NOMO-1 (cell line): ENCODE data around the gene FGF14.

Source experiments
- DNase-seq, 2 experiments: peaks; one replicate each; lab custom pipeline; 2025; ENCODE audit not compliant: unreplicated experiment in 2 of 2; lab: John Stamatoyannopoulos, UW

Gene FGF14

DNA sequence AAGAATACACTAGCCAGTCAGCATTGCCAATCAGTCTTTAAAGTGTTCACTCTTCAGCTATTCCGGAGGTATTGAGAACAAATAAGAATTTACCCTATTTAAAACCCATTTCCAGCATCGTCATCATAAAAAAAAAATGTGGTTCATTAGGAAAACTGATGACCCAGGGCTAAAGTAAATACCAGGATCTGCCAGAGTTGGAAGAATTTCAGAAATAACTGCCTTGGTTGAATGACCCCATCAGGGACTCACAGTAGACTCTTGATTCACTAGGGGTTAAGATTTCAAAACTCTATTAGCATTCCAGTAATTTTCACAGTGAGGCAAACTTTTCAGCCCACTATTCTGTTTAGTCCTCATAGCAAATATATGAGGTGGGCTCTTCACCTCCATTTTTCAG lies 572.4 kb downstream of the FGF14 start:
- no peak for DNase-seq

DNA sequence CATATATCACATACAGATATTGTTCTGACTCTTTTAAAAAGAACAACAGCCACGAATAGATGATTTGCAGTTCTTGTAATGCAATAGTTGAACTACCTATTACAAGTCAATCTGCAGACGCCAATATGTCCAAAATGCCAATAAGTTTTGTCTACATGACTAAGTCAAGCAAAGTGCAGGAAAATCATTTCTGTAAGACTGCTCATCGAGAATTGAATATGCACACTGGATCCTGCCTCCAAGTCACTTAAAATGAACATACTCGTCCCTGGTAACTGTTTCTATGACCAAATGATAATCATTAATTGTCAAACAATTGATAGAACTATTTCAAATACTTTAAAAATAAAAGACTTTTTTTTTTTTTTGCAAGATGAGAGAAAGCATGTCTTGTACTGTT lies 573.7 kb downstream of the FGF14 start:
- no peak for DNase-seq

DNA sequence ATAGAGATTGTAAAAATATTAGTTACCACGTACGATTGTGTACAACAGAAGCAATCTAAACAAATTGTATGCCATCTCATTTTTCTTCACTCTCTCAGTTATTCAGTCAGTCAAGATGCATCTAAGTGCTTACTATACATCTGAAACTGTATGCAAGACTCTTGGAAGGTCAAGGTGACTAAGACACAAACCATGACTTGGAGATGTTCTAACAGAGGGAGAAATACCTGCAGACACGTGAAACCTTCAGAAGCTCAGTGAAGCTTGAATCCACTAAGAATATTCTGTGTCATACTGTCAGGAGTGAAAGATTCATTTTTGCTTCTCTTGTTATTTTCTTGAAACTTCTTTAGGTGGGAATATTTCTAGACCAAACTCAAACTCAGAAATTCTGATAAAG lies 584.0 kb downstream of the FGF14 start:
- no peak for DNase-seq

DNA sequence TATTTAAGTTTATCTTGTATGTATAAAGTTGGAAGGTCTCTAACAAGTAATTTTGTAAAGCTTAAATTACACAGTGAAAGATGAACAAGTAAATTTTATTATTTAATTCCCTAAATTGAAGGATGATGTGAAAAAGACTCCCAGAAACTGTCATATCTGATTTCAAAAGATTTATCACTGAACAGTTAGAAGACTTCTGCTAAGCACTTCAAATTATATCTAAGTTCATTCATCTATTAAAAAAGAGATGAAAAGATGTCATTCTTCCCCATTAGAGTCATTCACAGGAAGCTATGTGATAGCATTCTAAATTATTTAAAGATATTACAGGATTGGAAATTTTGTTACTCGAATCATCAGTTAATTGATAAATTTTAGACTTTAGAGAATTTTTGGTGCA lies 590.0 kb downstream of the FGF14 start:
- DNase-seq: no peak

DNA sequence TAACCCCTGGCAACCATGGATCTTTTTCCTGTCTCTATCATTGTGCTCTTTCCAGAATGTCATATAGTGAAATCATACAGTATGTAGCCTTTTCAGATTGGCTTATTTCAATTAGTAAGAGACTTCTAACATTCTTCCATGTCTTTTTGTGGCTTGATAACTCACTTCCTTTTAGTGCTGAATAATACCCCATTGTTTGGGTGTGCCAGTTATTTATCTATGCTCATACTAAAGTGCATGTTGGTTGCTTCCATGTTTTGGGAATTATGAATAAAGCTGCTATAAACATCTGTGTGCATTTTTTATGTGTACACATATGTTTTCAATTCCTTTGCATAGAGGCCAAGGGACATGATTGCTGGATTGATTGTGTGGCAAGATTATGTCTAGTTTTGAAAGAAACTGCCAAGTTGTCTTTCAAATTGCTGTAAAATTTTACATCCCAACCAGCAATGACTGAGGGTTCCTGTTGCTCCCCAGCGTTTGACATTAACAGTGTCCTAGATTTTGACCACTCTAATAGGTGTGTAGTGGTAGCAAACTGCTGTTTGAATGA lies 590.5 kb downstream of the FGF14 start:
- no peak for DNase-seq

DNA sequence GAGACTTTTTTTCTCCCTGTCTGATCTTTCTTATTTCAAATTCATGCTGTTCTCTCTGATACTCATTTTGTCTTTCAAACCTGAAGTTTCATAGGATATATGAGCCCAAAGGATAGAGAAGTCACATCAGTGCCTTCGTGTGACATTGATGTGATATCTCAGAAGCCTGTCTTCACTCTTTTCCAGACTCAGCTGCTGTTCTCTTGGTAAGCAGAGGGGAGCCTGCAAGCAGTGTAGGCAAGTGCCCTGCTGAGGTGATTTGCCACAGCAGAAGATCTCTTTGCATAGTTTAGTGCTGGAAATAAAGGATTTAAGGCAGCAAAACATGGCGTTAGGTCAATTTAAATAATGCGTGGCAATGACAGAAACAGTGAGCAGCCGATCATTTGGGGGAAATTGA lies 602.7 kb downstream of the FGF14 start:
- DNase-seq: no peak

DNA sequence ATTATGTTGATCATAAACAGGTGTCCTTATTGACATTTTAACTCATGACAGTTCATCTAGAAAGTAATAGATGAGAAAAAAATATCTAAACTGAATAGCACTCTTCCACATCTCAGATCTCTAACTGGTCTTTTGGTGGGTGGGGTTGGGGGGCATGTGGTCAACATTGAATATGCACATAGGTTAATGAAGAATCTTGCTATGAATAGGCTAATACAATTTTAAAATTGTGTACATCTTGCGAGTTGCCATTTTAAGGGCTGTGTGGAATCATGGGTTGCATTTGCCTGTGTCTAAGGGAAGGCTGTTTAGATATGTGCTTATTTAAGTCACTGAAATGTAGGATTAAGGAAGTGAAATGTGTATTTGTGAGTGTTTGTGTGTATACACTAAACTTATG lies 603.4 kb downstream of the FGF14 start:
- no peak for DNase-seq

DNA sequence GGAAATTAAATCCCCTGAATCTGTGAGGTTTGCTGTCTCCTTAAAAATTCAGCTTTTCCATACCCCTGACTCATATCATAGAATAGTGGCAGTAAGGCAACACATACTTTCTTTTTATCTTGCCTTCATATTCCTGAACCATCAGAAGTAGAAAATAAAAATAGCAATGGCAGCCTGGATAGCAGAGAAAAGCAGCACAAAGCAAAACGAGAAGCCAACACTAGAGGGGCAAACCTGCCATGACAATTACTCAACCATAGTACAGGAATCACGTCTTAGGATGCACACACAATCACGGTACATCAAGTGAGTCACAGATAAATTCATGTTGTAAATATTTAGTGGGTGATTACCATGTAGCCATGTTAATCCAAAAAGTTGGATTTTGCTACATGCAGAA lies 606.4 kb downstream of the FGF14 start:
- DNase-seq: no peak

DNA sequence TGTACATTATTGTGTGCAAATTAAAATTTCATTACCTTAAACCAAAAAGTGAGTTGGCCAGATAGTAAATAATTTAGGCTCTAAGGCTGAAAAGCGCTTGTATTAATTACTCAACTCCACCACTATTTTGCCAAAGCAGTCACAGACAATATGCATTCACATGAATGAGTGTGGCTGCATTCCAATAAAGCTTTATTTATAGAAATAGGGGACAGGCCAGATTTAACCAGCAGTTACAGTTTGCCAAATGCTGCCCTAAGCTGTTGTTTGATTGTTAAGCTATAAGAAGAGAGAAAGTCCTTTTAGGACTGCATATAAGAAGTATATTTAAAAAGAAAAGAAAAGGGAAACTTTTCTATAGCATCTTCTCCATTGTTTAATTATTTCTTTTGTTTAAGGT lies 606.8 kb downstream of the FGF14 start:
- DNase-seq: no peak

DNA sequence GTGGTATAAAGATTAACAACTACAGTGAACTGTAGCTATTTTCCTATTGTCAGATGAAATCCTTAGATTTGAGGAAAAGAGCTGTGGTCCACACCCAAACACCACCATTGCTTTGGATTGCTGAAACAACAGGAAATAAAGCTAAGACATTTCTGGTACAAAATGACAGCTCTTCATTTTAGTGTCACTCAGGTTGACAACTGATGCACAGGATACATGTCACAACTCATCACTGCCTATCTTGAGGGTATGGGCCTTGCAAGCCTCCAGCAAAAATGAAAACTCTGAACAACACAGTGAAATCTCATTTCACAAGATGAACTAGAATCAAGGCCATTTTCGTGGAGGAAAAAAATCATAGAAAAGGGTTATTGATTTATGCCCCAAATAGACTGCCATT lies 609.7 kb downstream of the FGF14 start:
- DNase-seq: no peak

DNA sequence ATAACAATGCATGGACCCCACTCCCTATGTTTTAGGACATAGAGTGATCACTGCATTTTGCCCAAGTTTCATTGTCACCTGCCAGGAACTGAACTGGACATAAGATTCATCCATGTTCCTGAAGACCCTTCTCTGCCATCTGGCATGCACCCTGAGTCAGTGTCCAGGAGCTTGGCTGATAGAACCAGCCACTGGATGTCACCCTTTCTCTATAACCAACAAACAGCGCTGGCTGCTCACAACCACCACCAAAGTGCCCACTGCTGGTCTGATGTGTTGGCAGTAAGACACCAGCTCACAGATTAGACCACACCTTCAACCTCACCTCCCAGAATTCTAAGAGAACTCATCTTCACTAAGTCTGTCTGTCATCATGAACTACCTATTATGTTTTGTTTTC lies 616.0 kb downstream of the FGF14 start:
- no peak for DNase-seq

DNA sequence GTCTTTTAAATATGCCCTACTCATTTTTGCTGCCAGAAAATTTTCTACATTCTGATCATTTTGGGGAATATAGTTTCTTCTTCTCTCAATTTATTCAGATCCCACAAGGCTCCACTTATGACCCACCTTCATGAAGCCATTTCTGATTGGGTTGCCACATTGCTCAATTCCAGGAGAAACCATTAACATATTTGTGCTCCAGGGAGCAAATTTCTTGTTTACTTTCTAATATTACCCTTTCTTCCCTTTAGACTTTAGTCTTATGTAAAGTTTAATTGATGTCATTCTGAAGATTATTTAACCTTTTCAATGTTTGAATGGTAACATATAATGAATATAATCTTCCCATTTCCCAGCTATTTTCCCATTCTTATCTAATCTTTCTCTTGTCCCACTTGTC lies 617.5 kb downstream of the FGF14 start:
- DNase-seq: no peak

DNA sequence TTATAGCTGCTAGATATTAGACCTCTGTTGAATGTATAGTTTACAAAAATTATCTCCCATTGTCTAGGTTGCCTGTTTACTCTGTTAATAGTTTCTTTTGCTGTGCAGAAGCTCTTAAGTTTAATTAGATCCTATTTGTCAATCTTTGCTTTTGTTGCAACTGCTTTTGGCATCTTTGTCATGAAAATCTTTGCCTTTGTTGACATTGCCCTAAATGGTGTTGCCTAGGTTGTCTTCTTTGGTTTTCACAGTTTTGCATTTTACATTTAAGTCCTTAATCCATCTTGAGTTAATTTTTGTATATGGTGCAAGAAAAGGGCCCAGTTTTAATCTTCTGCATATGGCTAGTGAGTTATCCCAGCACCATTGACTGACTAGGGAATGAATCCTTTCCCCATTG lies 618.3 kb downstream of the FGF14 start:
- no peak for DNase-seq

DNA sequence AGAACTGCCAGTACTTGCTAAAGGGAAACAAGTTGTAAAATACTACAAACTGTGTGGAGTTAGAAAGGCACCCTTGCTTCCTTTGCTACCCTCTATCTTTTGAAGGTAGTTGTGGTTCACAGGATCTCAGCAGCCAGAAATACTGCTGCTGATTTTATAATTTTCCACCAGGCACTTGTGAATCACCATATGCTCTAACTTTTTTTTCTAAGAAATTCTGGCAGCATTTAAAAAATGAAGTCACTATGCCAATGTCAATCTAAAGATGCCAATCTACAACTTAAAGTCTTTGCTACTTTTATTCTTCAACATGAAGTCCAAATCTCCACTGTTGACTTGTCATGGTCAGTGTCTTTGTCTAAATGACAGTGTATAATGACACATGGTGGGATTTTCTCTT lies 621.6 kb downstream of the FGF14 start:
- DNase-seq: no peak

DNA sequence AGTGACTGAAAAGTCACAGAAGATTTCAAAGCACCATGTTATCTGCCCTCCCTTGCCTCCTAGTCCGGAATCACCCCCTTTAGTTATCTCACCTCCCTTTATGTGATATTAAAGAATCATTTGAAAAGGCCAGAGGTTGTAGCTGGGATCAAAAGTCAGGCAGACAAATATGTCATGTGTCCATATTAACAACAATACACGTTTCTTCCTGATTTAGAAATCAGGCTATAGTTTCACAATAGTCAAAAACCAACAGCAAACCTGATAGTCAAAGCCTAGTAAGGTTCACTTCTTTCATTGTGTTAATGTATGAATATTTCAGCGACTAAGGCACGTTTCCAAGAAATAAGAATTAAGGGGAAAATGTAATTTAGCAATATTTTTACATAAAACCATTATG lies 622.7 kb downstream of the FGF14 start:
- no peak for DNase-seq

DNA sequence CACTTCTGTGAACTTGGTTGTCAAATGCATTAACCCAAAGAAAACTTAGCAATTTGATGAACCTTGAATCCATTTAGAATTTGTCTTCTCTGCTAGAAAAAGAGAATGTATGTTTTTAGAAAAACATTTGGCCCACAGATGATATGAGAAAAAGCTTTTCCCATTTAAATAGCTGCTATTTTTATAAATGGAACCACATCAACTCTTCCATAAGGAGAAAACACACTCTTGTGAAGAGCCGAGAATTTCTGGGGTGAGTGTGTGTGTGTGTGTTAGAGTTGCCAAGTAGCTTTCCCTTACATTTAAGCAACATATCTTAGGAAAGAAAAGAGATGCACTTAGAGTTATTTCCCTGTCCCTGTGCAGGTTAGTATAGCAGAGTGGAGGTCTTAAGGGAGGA lies 626.6 kb downstream of the FGF14 start:
- no peak for DNase-seq

DNA sequence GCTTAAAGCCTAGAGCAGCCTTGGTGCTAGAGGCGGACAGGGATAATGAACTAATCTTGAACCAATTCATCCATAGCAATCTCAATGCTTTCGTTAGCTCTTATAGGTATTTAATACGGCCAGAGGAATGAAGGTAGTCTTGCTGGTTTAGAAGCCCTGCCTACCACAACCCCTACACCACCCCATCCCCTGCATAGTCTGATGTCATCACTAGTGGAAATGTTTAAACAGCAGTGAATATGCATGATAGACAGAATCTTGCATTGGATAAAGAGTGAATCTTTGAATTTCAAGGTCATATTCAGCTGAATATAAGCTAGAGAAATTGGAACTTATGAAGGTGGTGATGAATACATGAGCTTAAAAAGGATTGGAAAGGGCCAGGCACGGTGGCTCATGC lies 627.5 kb downstream of the FGF14 start:
- DNase-seq: no peak

DNA sequence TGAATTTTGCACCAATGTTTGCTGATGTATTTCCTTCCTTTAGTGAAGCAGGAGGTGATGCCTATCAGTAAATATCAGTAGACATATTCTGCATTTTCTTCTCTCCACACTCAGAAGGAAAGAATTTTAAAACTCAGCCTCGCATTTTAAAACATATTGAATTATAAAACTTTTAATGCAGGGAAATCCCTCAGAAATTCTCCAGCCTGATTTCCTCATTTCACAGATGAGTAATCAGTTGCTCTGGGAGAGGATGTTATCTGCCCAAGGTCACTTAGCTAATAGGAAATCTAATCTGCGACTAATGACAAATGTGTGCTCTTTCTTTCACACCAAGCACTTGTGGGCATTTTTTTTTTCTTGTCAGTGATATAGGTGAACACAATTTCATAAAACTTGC lies 628.8 kb downstream of the FGF14 start:
- no peak for DNase-seq

DNA sequence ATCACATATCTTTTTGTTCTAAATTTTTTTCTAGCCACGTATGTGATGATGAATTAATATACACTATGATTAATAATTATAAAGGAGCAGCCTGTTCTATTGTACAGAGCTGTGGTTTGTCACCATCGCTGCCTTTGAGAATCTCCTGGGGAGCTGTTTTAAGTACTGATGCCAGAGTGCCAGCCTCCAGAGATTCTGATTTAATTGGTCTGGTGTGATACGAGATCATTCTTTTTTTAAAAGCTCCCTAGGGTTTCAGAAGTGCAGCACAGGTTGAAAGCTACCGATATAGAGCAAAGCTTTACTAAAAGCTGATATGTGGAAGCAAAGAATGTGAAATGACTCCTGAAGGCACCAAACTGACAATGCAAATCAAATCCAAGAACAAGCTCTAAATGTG lies 634.7 kb downstream of the FGF14 start:
- no peak for DNase-seq

DNA sequence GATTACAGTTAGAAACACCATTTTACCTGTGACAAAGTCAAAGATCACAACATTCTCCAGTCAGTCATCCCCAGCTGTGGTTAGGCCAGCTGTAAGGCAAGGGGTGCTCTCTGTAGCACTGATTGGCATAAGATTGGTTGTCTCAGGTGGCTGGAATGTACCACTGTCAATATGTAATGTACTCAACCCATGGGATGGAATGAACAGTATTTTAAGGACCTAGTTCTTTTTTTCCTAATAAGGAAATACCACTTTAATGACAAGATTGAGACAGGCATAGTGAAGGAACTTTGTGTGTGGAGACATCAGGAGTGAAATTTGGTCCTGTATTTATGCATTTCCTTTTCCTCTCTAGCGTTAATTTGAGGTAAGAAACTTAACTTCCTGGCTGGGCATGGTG lies 638.7 kb downstream of the FGF14 start:
- DNase-seq: no peak

DNA sequence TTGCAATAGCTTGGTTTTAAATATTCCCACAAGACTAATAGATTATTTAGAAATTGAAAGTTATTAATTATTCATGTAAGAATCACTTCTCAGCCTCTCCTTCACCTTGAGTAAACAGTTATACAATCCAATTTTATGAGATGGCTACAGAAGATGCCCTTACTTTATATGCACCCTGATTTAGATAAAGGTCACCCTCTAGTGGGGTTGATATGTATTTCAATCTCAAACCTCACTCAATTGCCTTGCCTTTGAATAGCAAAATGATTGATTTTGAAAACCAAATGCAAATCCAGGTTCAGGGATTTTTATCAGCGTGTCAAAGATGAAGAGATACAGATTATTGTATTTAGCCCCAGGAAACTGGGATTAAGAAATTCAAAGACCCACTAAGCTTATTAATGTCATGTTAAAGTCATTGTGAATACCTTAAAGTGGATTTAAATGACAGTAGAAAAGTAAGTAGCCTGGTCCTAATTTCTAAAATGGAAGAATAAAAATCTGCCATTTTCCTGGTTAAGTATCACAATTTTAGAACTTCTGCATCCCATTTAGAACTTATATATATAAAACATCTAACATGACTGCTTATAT lies 644.3 kb downstream of the FGF14 start:
- peak in 1 of 2 experiments; percentile 5 for DNase-seq

DNA sequence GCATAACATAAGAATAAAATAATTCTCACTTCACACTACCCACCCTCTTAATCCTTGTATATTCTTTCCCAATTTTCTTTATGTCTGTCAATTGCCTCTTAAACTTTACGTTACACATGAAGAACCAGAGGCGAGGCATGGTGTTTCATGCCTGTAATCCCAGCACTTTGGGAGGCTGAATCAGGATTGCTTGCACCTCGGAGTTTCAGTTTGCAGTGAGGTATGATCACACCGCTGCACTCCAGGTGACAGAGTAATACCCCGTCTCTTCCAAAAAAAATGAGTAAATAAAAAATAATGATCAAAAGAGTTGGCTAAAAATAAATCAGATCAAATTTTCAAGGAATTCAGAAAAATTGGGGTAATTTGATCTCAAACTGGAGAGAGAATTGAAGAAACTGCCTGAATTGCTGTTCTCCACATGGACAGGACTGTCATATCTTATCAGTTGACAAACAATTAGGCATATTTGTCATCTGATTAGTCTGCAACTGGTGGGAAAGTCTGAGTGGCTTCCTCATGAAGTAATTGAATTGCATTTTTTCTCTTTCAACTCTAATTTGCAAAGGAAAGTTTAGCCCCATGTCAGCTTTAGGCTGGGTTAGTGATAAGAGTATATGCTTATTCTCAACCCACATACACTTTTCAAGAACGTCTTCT lies 646.5 kb downstream of the FGF14 start:
- no peak for DNase-seq

DNA sequence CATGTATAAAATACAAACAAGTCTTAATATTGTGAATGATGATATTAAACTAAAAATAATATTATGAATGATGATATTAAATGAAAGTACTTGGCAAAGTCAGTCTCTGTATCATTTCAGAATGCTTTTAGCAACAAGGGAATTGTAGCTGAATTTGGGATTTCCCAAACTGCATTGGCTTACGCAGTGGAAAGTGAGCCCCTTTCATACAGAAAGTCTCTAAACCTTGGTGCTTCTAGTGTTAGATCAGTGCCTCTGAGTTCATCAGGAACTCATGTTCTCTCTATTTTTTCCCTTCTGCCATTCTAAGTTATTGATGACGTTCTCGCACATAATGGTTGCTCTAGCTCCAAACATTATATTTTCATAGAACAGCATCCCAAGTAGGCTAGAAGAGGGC lies 649.4 kb downstream of the FGF14 start:
- DNase-seq: no peak
